Mesothelial cell of epicardium (in vitro differentiated cells): ENCODE data around the gene FAM120B. TPM values are rescaled to one million over a fixed set of nuclear protein-coding genes. Genes with fewer than 3 reads are reported as not detected.

Experiments
- DNase-seq, 2 experiments: peaks; one replicate each; pipeline ENCODE4 v3.0.0; 2021; ENCODE audit warnings: low spot score in 2 of 2; ENCODE audit not compliant: unreplicated experiment in 2 of 2
- H3K27ac Mint-ChIP-seq: 2 replicates; pipeline ENCODE4 v1.8.0; 2021; ENCODE audit warnings: mixed read lengths
- H3K27me3 Mint-ChIP-seq: 2 replicates; pipeline ENCODE4 v1.8.0; 2021; ENCODE audit warnings: low read depth, mixed read lengths
- H3K36me3 Mint-ChIP-seq: 2 replicates; pipeline ENCODE4 v1.8.0; 2021; ENCODE audit warnings: mixed read lengths
- H3K4me1 Mint-ChIP-seq: 2 replicates; pipeline ENCODE4 v1.8.0; 2021; ENCODE audit warnings: mixed read lengths
- H3K4me3 Mint-ChIP-seq: 2 replicates; pipeline ENCODE4 v1.8.0; 2021; ENCODE audit warnings: mild to moderate bottlenecking, moderate library complexity, mixed read lengths
- H3K9me3 Mint-ChIP-seq: 2 replicates; pipeline ENCODE4 v1.8.0; 2021; ENCODE audit warnings: mixed read lengths
- total RNA-seq: library from RNA; stranded (reverse); gene quantifications from 3 replicates; pipeline ENCODE4 v1.2.1, GENCODE V29; 2021
- TF ChIP-seq, protein P1 (sequence below): fragments of 200-600 bp; sonication (generic); IDR thresholded peaks from one replicate; pipeline ENCODE4 v1.5.0; 2021; ENCODE audit warnings: antibody characterized with exemption; ENCODE audit not compliant: unreplicated experiment

The FAM120B gene
- total RNA-seq, 1 donor from 2014 or later, result 44.1 TPM

DNA sequence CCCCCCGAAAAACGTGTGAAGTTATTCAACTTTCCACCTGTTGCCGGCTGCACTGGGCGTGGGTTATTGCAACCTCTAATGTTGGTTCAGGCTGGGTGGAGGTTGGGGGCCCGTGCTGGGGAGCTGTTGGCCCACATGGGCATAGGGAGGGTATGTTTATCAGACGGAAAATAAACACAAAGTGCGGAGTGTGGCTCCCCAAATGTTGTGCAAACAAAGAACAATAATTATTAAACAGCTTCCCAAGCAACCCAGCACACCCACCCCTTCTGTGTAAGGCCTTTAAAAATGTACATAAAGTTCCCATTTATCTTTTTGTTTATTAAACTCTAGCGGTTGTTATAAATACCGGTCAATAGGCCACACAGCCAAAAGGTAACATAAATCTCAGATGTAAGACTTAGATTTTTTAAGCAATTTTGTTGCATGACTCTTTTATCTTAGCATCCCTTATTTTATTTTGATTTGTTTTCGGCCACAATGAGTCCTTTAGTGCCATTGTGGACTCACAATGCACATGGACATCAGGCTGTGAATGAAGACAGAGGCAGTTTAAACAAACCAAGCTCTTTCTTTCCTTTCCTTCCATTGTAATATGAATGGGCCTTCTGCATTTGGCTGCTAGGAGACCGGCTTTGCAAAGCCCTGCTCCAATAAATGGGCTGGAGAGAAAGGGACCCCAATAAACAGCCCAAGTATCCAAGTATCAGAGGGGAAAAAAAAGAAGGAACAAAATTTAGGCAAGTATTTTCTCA lies 8.8 kb upstream of the FAM120B start:
- DNase-seq, result no peak
- peaks cover 20% of the 10 kb centered on the region for H3K9me3 Mint-ChIP-seq
- H3K4me3 Mint-ChIP-seq, result no peak overlapping the region
- peaks cover 9% of the 10 kb centered on the region for H3K36me3 Mint-ChIP-seq
- peaks cover 10% of the 10 kb centered on the region for H3K4me1 Mint-ChIP-seq
- TF ChIP-seq, protein P1, sequence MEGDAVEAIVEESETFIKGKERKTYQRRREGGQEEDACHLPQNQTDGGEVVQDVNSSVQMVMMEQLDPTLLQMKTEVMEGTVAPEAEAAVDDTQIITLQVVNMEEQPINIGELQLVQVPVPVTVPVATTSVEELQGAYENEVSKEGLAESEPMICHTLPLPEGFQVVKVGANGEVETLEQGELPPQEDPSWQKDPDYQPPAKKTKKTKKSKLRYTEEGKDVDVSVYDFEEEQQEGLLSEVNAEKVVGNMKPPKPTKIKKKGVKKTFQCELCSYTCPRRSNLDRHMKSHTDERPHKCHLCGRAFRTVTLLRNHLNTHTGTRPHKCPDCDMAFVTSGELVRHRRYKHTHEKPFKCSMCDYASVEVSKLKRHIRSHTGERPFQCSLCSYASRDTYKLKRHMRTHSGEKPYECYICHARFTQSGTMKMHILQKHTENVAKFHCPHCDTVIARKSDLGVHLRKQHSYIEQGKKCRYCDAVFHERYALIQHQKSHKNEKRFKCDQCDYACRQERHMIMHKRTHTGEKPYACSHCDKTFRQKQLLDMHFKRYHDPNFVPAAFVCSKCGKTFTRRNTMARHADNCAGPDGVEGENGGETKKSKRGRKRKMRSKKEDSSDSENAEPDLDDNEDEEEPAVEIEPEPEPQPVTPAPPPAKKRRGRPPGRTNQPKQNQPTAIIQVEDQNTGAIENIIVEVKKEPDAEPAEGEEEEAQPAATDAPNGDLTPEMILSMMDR, result no peak
- H3K27me3 Mint-ChIP-seq, result peaks cover 84% of the 10 kb centered on the region
- H3K27ac Mint-ChIP-seq, result no peak overlapping the region

DNA sequence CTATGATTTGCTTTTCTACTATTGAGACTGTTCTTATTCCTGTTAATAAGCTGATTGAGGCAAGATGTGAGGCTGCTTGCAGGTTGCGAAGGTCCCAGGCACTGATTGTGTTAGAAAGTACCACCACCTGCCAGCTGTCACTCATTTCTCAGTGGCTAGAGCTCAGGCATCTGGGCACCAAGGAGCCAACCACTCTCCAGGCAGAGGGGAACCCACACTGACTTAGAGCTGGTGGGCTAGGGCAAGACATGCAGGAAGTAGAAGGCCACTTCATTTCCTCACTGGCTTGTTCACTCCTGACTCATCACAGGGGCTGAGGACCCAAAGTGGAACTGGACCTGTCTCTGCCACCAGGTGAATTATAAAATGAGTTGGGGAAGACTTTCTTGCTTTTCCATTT lies 7.9 kb upstream of the FAM120B start:
- H3K4me1 Mint-ChIP-seq, result peaks cover 10% of the 10 kb centered on the region
- TF ChIP-seq, protein P1, result no peak
- peaks cover 9% of the 10 kb centered on the region for H3K36me3 Mint-ChIP-seq
- no peak overlapping the region for H3K27ac Mint-ChIP-seq
- peaks cover 20% of the 10 kb centered on the region for H3K9me3 Mint-ChIP-seq
- no peak for DNase-seq
- H3K4me3 Mint-ChIP-seq, result no peak overlapping the region
- peaks cover 74% of the 10 kb centered on the region for H3K27me3 Mint-ChIP-seq

DNA sequence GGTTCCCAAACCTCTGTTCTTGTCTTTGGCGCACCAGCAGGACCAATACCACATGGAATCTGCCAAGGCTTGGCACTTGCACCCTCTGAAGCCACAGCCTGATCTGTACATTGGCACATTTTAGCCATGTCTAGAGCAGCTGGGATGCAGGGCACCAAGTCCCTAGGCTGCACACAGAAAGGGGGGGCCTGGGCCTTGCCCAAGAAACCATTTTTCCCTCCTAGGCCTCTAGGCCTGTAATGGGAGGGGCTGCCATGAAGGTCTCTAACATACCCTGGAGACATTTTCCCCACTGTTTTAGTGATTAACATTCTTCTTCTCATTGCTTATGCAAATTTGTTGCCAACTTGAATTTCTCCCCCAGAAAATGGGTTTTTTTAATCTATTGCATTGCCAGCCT lies 5.4 kb upstream of the FAM120B start:
- H3K27ac Mint-ChIP-seq, result no peak overlapping the region
- H3K4me1 Mint-ChIP-seq, result peaks cover 13% of the 10 kb centered on the region
- peaks cover 13% of the 10 kb centered on the region for H3K36me3 Mint-ChIP-seq
- no peak overlapping the region for H3K4me3 Mint-ChIP-seq
- peaks cover 25% of the 10 kb centered on the region for H3K9me3 Mint-ChIP-seq
- TF ChIP-seq, protein P1, result no peak
- peaks cover 51% of the 10 kb centered on the region for H3K27me3 Mint-ChIP-seq
- DNase-seq, result no peak

DNA sequence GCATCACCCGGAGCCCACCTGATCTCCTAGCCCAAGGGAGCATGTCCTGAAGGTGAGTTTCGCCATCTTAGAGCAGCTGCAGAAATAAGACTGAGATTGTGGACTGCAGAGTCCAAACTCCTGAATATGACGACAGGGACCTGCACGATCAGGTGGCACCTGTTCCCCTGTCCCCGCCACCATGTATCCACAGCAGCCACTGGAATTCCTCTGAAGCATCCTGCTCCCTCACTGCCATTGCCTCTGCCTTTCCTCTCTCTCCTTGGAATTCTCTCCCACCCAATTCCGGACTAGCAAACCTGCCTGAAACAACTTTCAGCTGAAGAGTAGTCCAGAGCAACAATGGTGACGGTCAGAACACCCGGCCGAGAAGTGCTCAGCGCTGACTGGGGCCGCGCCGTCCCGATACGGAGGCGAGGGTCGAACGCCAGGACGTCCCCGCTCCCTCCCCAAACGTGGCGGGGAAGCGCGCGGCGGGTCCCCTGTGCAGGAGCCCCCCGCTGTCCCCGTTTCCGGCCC lies 694 bp upstream of the FAM120B start:
- Mint-ChIP-seq H3K36me3 (peaks cover 10% of the 10 kb centered on the region), H3K9me3 (peaks cover 17% of the 10 kb centered on the region), H3K4me1 (peaks cover 32% of the 10 kb centered on the region), H3K27ac (peak overlapping the region; percentile 47), H3K4me3 (peak overlapping the region; percentile 88), H3K27me3 (peaks cover 8% of the 10 kb centered on the region)
- no peak for DNase-seq
- TF ChIP-seq, protein P1, result no peak

DNA sequence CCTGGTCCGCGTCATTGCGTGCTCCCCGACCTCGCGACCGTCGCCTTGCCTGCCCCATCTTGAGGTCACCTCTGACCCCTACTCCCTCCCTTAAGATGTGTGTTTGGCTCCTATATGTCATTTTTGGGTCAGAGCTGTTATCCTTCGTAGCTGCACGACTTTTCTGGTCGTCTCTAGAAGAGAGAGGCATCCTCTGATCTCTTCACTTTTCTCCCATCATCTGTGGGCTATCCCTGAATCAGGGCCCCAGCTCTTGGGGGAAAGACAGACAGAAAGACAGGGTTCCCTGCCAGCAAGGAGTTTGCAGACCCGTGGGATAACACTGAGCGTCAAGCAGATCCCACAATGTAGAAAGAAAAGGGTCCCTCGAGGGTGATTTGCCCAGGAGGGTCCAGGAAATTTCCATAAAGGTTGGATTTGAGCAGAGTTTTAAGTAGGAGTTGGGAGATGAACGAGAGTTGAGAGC lies 555 bp downstream of the FAM120B start:
- TF ChIP-seq, protein P1, result no peak
- Mint-ChIP-seq H3K27ac (peak overlapping the region; percentile 89), H3K9me3 (peaks cover 10% of the 10 kb centered on the region), H3K27me3 (no peaks in the 10 kb centered on the region), H3K4me1 (peaks cover 32% of the 10 kb centered on the region), H3K4me3 (peak overlapping the region; percentile 88), H3K36me3 (peaks cover 4% of the 10 kb centered on the region)
- no peak for DNase-seq
